GM12878 (cell line): ENCODE results near the gene RAC3. TPM values are rescaled to one million over a fixed set of nuclear protein-coding genes. Genes with fewer than 3 reads are reported as not detected.
A peak's percentile ranks its signal among the peaks of the same experiment; 100 is the strongest.

Source experiments
- BRCA1 ChIP-seq: IDR thresholded peaks from 2 replicates; pipeline ENCODE4 v1.6.1; 2011; ENCODE audit warnings: low read depth, low read length, improper control_type of control experiment
- DPF2 ChIP-seq: fragments of 450-650 bp; IDR thresholded peaks from 2 replicates; pipeline ENCODE4 v1.6.1; 2017; ENCODE audit warnings: mild to moderate bottlenecking
- E4F1 ChIP-seq: fragments of 450-650 bp; IDR thresholded peaks from 2 replicates; pipeline ENCODE4 v1.6.1; 2018; ENCODE audit warnings: borderline replicate concordance, mild to moderate bottlenecking; ENCODE audit not compliant: partially characterized antibody
- EP300 ChIP-seq, 2 experiments: fragments of 150-350 bp in 1 of 2; IDR thresholded peaks; 2 replicates each; pipeline ENCODE4 v1.6.1; 2011 to 2012; ENCODE audit warnings: low read depth in 2 of 2, low read length in 2 of 2, borderline replicate concordance in 1 of 2, improper control_type of control experiment in 1 of 2, inconsistent platforms in 1 of 2; ENCODE audit not compliant: control insufficient read depth in 1 of 2
- EZH2 ChIP-seq: IDR thresholded peaks from 2 replicates; pipeline ENCODE4 v1.6.1; 2012; ENCODE audit warnings: low read depth, mild to moderate bottlenecking, control low read depth, inconsistent platforms, low read length, borderline replicate concordance; ENCODE audit not compliant: control insufficient read depth
- GABPA ChIP-seq: IDR thresholded peaks from 2 replicates; pipeline ENCODE4 v1.6.1; 2014; ENCODE audit warnings: antibody characterized with exemption, low read depth, mild to moderate bottlenecking, inconsistent platforms
- HDAC2 ChIP-seq: fragments of 200-600 bp; sonication (generic); IDR thresholded peaks from 2 replicates; pipeline ENCODE4 v1.6.1; 2017
- MTA3 ChIP-seq: IDR thresholded peaks from 2 replicates; pipeline ENCODE4 v1.6.1; 2012; ENCODE audit warnings: low read length, inconsistent platforms, borderline replicate concordance
- NFYA ChIP-seq: IDR thresholded peaks from 2 replicates; pipeline ENCODE4 v1.6.1; 2011; ENCODE audit warnings: low read depth, mild to moderate bottlenecking, low read length, improper control_type of control experiment, borderline replicate concordance
- PAX8 ChIP-seq: fragments of 450-650 bp; IDR thresholded peaks from 2 replicates; pipeline ENCODE4 v1.6.1; 2017; ENCODE audit warnings: mild to moderate bottlenecking, moderate library complexity
- PKNOX1 ChIP-seq: fragments of 450-650 bp; IDR thresholded peaks from 2 replicates; pipeline ENCODE4 v1.6.1; 2016; ENCODE audit warnings: mild to moderate bottlenecking
- RAD21 ChIP-seq: IDR thresholded peaks from 2 replicates; pipeline ENCODE4 v1.6.1; 2011; ENCODE audit warnings: mild to moderate bottlenecking, low read depth, low read length, moderate library complexity; ENCODE audit not compliant: insufficient read depth
- RCOR1 ChIP-seq: conservative IDR thresholded peaks from 2 replicates; pipeline ENCODE4 v1.6.1; 2012; ENCODE audit warnings: low read depth, low read length, improper control_type of control experiment
- RELB ChIP-seq: fragments of 450-650 bp; IDR thresholded peaks from 2 replicates; pipeline ENCODE4 v1.6.1; 2017; ENCODE audit warnings: low read depth, mild to moderate bottlenecking, moderate library complexity
- RUNX3 ChIP-seq: IDR thresholded peaks from 2 replicates; pipeline ENCODE4 v1.6.1; 2012; ENCODE audit warnings: low read length, inconsistent platforms
- SMAD1 ChIP-seq: fragments of 450-650 bp; IDR thresholded peaks from 2 replicates; pipeline ENCODE4 v1.6.1; 2018; ENCODE audit warnings: mild to moderate bottlenecking, low read depth; ENCODE audit not compliant: partially characterized antibody
- ZNF622 ChIP-seq: fragments of 450-650 bp; IDR thresholded peaks from 2 replicates; pipeline ENCODE4 v1.6.1; 2017; ENCODE audit warnings: mild to moderate bottlenecking, inconsistent platforms
- polyA plus RNA-seq, 11 experiments: library from polyadenylated mRNA; depleted of rRNA in 4 of 11; unstranded in 6 of 11; stranded (reverse) in 5 of 11; fragments of >200 nt; fragmentation: Nextera tagmentation in 4 of 11; fragmentation: Illumina TruSeq in 1 of 11; extraction: Ambion mirVana in 4 of 11; extraction: Trizol in 1 of 11; gene quantifications; 1 replicate in 1 of 11; 2 replicates in 10 of 11; pipeline versions ENCODE4 v1.2.1 to v1.2.3, GENCODE V29; 2011 to 2016; ENCODE audit warnings: inconsistent platforms in 2 of 11, missing spikeins in 2 of 11, low read depth in 1 of 11
- total RNA-seq, 4 experiments: library from RNA; depleted of rRNA in 3 of 4; stranded (reverse); fragments of >200 nt in 3 of 4; fragmentation: Illumina TruSeq in 1 of 4; extraction: Trizol in 1 of 4; gene quantifications; 2 replicates each; pipeline versions ENCODE4 v1.2.1 to v1.2.3, GENCODE V29; 2013 to 2021
- TF ChIP-seq, protein P1 (sequence below): fragments of 450-650 bp; formaldehyde crosslinking; IDR thresholded peaks from 2 replicates; pipeline ENCODE4 v1.4.0; 2022; ENCODE audit warnings: mild to moderate bottlenecking, moderate library complexity
- TF ChIP-seq, protein P2 (sequence below): IDR thresholded peaks from 2 replicates; pipeline ENCODE4 v1.6.1; 2011; ENCODE audit warnings: mild to moderate bottlenecking, low read depth, low read length, moderate library complexity; ENCODE audit not compliant: insufficient replicate concordance

RAC3 gene
- total and polyA plus RNA-seq, 10 of the 15 experiments (the other 5 are each of a cell fraction or from before 2014, with no cell fraction given), result 0.11 to 32.9 (median 6.7) TPM

- TF ChIP-seq, protein P1, sequence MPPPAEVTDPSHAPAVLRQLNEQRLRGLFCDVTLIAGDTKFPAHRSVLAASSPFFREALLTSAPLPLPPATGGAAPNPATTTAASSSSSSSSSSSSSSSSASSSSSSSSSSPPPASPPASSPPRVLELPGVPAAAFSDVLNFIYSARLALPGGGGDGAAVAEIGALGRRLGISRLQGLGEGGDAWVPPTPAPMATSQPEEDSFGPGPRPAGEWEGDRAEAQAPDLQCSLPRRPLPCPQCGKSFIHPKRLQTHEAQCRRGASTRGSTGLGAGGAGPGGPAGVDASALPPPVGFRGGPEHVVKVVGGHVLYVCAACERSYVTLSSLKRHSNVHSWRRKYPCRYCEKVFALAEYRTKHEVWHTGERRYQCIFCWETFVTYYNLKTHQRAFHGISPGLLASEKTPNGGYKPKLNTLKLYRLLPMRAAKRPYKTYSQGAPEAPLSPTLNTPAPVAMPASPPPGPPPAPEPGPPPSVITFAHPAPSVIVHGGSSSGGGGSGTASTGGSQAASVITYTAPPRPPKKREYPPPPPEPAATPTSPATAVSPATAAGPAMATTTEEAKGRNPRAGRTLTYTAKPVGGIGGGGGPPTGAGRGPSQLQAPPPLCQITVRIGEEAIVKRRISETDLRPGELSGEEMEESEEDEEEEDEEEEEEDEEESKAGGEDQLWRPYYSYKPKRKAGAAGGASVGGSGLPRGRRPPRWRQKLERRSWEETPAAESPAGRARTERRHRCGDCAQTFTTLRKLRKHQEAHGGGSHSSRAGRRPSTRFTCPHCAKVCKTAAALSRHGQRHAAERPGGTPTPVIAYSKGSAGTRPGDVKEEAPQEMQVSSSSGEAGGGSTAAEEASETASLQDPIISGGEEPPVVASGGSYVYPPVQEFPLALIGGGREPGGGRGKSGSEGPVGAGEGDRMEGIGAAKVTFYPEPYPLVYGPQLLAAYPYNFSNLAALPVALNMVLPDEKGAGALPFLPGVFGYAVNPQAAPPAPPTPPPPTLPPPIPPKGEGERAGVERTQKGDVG (CRISPR knock-in tag), result no peak
- TF ChIP-seq NFYA (no peak), ZNF622 (no peak), PAX8 (no peak), DPF2 (0 out of 2 replicates have a peak, but pooled peaks have one; percentile 19), HDAC2 (no peak), RELB (no peak), RCOR1 (no peak), E4F1 (no peak), RAD21 (no peak), EP300 (IDR thresholded peaks at IDR 0.05; ENCODE audit: borderline replicate concordance in 1 of 2, control insufficient read depth in 1 of 2, low read depth in 2 of 2, low read length in 2 of 2) (no peak), SMAD1 (no peak), BRCA1 (no peak), PKNOX1 (no peak), MTA3 (no peak), GABPA (peak; percentile 91), EZH2 (no peak), RUNX3 (no peak)
- TF ChIP-seq, protein P2, sequence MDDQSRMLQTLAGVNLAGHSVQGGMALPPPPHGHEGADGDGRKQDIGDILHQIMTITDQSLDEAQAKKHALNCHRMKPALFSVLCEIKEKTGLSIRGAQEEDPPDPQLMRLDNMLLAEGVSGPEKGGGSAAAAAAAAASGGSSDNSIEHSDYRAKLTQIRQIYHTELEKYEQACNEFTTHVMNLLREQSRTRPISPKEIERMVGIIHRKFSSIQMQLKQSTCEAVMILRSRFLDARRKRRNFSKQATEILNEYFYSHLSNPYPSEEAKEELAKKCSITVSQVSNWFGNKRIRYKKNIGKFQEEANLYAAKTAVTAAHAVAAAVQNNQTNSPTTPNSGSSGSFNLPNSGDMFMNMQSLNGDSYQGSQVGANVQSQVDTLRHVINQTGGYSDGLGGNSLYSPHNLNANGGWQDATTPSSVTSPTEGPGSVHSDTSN, result no peak
These were observed 20.5 kb downstream of the RAC3 start, which contains the start of the genes GPS1 and RFNG (continued) for GRCh38 chr17:82051776-82052637.
